ENCODE measurements around the gene TTC21A.

- TF ChIP-seq POLR2A (IDR thresholded peaks at IDR 0.05; ENCODE audit: low read depth, low read length) (no peak), TAF1 (IDR thresholded peaks at IDR 0.05; ENCODE audit: low read depth, low read length) (no peak), POLR2AphosphoS5 (IDR thresholded peaks at IDR 0.05; ENCODE audit: low read depth, low read length) (no peak), POU2F2 (IDR thresholded peaks at IDR 0.05; ENCODE audit: low read depth, low read length) (no peak), SPI1 (IDR thresholded peaks at IDR 0.05; ENCODE audit: low read depth, low read length) (no peak), PAX5 (IDR thresholded peaks at IDR 0.05; ENCODE audit: insufficient read depth, low read length, severe bottlenecking) (no peak)
Observed at GRCh38 chr3:39185326-39185958, 78.0 kb downstream of the TTC21A start.

All from GM12891 (cell line).